A172 (cell line): ENCODE data around the gene SMAD3. TPM values are rescaled to one million over a fixed set of nuclear protein-coding genes. Genes with fewer than 3 reads are reported as not detected.

Source experiments
- DNase-seq: peaks from one replicate; pipeline ENCODE4 v3.0.0-alpha.2; 2015; ENCODE audit warnings: low spot score
- total RNA-seq: library from RNA; depleted of rRNA; stranded (reverse); fragments of >200 nt; shearing (Covaris generic); gene quantifications from 2 replicates; pipeline ENCODE4 v1.2.3, GENCODE V29; 2014

The SMAD3 gene
- total RNA-seq, 1 experiment from 2014 or later, result 7.2 TPM

GRCh38 chr15:67161881-67162280 lies 96.5 kb downstream of the SMAD3 start:
- DNase-seq, result no peak

GRCh38 chr15:67163180-67163579 lies 97.8 kb downstream of the SMAD3 start:
- no peak for DNase-seq

GRCh38 chr15:67164401-67164791 lies 99.0 kb downstream of the SMAD3 start:
- DNase-seq, result no peak

- no peak for DNase-seq
These were observed 99.4 kb downstream of the SMAD3 start for GRCh38 chr15:67164811-67165253.

GRCh38 chr15:67165254-67166253 lies 100.2 kb downstream of the SMAD3 start:
- no peak for DNase-seq

- DNase-seq, result no peak
These were observed 101.0 kb downstream of the SMAD3 start for GRCh38 chr15:67166280-67167009.

- DNase-seq, result no peak
These were observed 101.7 kb downstream of the SMAD3 start for GRCh38 chr15:67167091-67167490.

- no peak for DNase-seq
These were observed 103.3 kb downstream of the SMAD3 start for GRCh38 chr15:67168694-67169093.

- no peak for DNase-seq
These were observed 104.9 kb downstream of the SMAD3 start for GRCh38 chr15:67170143-67170925.

- no peak for DNase-seq
These were observed 106.1 kb downstream of the SMAD3 start for GRCh38 chr15:67171471-67171870.

GRCh38 chr15:67172172-67172571 lies 106.8 kb downstream of the SMAD3 start:
- no peak for DNase-seq

GRCh38 chr15:67173005-67173404 lies 107.6 kb downstream of the SMAD3 start:
- no peak for DNase-seq

- DNase-seq, result no peak
These were observed 108.4 kb downstream of the SMAD3 start for GRCh38 chr15:67173786-67174185.

- no peak for DNase-seq
These were observed 109.0 kb downstream of the SMAD3 start for GRCh38 chr15:67174446-67174845.

- DNase-seq, result peak; percentile 93
These were observed 109.6 kb downstream of the SMAD3 start for GRCh38 chr15:67174864-67175573.

- peak; percentile 32 for DNase-seq
These were observed 110.3 kb downstream of the SMAD3 start for GRCh38 chr15:67175643-67176071.

GRCh38 chr15:67176195-67176971 lies 111.0 kb downstream of the SMAD3 start:
- no peak for DNase-seq

GRCh38 chr15:67177752-67178151 lies 112.3 kb downstream of the SMAD3 start:
- DNase-seq, result peak; percentile 19

GRCh38 chr15:67178569-67179210 lies 113.3 kb downstream of the SMAD3 start:
- peak; percentile 98 for DNase-seq
